Activated CD8-positive, alpha-beta memory T cell treated with anti-CD3 and anti-CD28 coated beads, Interleukin-2, amount 10 ng/mL, durations not matched to agents 7 days and 5 days (primary cell): ENCODE measurements around the gene SCD5. TPM values are rescaled to one million over a fixed set of nuclear protein-coding genes. Genes with fewer than 3 reads are reported as not detected.
"Not testable (repeated sequence)": the region's sequence is repeated elsewhere in the genome, so short reads cannot be mapped to it uniquely, and the experiment has no call there.

Experiments used
- ATAC-seq: fragments of 150-1000 bp; cut with Tn5 transposase; one replicate; pipeline ENCODE4 v1.10.0; 2021; ENCODE audit warnings: moderate library complexity
- CTCF ChIA-PET: fragments of 350-600 bp; sonication (Branson Sonifier 250); formaldehyde crosslinking; loops from one replicate; lab custom pipeline; 2021; ENCODE audit warnings: antibody characterized with exemption; lab: Charles Lee
- DNase-seq: peaks from one replicate; pipeline ENCODE4 v3.0.0-alpha.2; 2020
- H3K27ac Mint-ChIP-seq: one replicate; pipeline ENCODE4 v1.8.0; 2021; ENCODE audit warnings: mild to moderate bottlenecking, mixed read lengths
- H3K27me3 Mint-ChIP-seq: one replicate; pipeline ENCODE4 v1.8.0; 2021; ENCODE audit warnings: mixed read lengths
- H3K36me3 Mint-ChIP-seq: one replicate; pipeline ENCODE4 v1.8.0; 2021; ENCODE audit warnings: mild to moderate bottlenecking, mixed read lengths
- H3K4me1 Mint-ChIP-seq: one replicate; pipeline ENCODE4 v1.8.0; 2021; ENCODE audit warnings: mixed read lengths
- H3K4me3 Mint-ChIP-seq: one replicate; pipeline ENCODE4 v1.8.0; 2021; ENCODE audit warnings: mild to moderate bottlenecking, moderate library complexity, mixed read lengths
- H3K9me3 Mint-ChIP-seq: one replicate; pipeline ENCODE4 v1.8.0; 2022; ENCODE audit warnings: low read depth, mixed read lengths
- total RNA-seq, 2 experiments: library from RNA; stranded (reverse); gene quantifications; one replicate each; pipeline ENCODE4 v1.2.3, GENCODE V29; 2021

The SCD5 gene
- total RNA-seq = 1 to 10 TPM; 6.4 to 8.2 TPM

- peak; percentile 97 for ATAC-seq
- no peaks in the 10 kb centered on the region for H3K36me3 Mint-ChIP-seq
- no peaks in the 10 kb centered on the region for H3K9me3 Mint-ChIP-seq
- peak within 1 kb of the TSS; percentile 38 for H3K27ac Mint-ChIP-seq
- CTCF ChIA-PET = interaction anchor here (0.8 to 2.6 kb wide), 5 partner anchors 13 to 486 kb away, joined by 3 to 7 read pairs (median 4); partner anchors contain the start of gene COQ2
- peaks cover 48% of the 10 kb centered on the region for H3K27me3 Mint-ChIP-seq
- peaks cover 19% of the 10 kb centered on the region for H3K4me1 Mint-ChIP-seq
- DNase-seq = peak; percentile 88
- H3K4me3 Mint-ChIP-seq = peak within 1 kb of the TSS; percentile 77
These were observed at the start of gene SCD5 for GRCh38 chr4:82798168-82799005. Gene SCD5, minus strand, starts transcription at chr4:82798796. Its CDS starts 259 bp downstream, at chr4:82798537.

GRCh38 chr4:82842593-82842992 is 44.0 kb upstream of the SCD5 start:
- Mint-ChIP-seq H3K9me3 (no peaks in the 10 kb centered on the region), H3K4me1 (peaks cover 4% of the 10 kb centered on the region), H3K27me3 (no peaks in the 10 kb centered on the region), H3K36me3 (peaks cover 30% of the 10 kb centered on the region), H3K27ac (peak overlapping the region; percentile 14), H3K4me3 (no peak overlapping the region)
- no peak for ATAC-seq
- CTCF ChIA-PET = interaction anchor here (1.3 kb wide), 1 partner anchor 10 kb away, joined by 5 read pairs; no protein-coding TSS in a partner anchor
- DNase-seq = no peak

- Mint-ChIP-seq H3K4me1 (peaks cover 4% of the 10 kb centered on the region), H3K27ac (no peak overlapping the region), H3K9me3 (no peaks in the 10 kb centered on the region), H3K27me3 (no peaks in the 10 kb centered on the region), H3K36me3 (peaks cover 29% of the 10 kb centered on the region), H3K4me3 (no peak overlapping the region)
- ATAC-seq (no peak), DNase-seq (no peak)
- CTCF ChIA-PET = interaction anchor here (0.6 kb wide), 1 partner anchor 155 kb away, joined by 3 read pairs; no protein-coding TSS in a partner anchor
These were observed 41.0 kb upstream of the SCD5 start for GRCh38 chr4:82839624-82840023.

- H3K36me3 Mint-ChIP-seq = peaks cover 37% of the 10 kb centered on the region
- no peak for DNase-seq
- no peak for ATAC-seq
- CTCF ChIA-PET = no interaction called here
- peaks cover 2% of the 10 kb centered on the region for H3K9me3 Mint-ChIP-seq
- no peak overlapping the region for H3K4me3 Mint-ChIP-seq
- no peaks in the 10 kb centered on the region for H3K27me3 Mint-ChIP-seq
- H3K27ac Mint-ChIP-seq = no peak overlapping the region
- no peaks in the 10 kb centered on the region for H3K4me1 Mint-ChIP-seq
These were observed 35.2 kb upstream of the SCD5 start for GRCh38 chr4:82833696-82834313.

- H3K4me1 Mint-ChIP-seq, DNase-seq, H3K9me3 Mint-ChIP-seq, H3K4me3 Mint-ChIP-seq, H3K27me3 Mint-ChIP-seq, ATAC-seq, CTCF ChIA-PET, H3K27ac Mint-ChIP-seq: not testable (repeated sequence)
- peaks cover 38% of the 10 kb centered on the region for H3K36me3 Mint-ChIP-seq
These were observed 34.5 kb upstream of the SCD5 start for GRCh38 chr4:82833060-82833459.

- Mint-ChIP-seq H3K4me1 (no peaks in the 10 kb centered on the region), H3K27me3 (no peaks in the 10 kb centered on the region), H3K4me3 (no peak overlapping the region), H3K36me3 (peaks cover 43% of the 10 kb centered on the region), H3K27ac (no peak overlapping the region), H3K9me3 (no peaks in the 10 kb centered on the region)
- CTCF ChIA-PET = interaction anchor here (0.9 kb wide), 2 partner anchors 27 to 135 kb away, joined by 3 read pairs; partner anchors contain the start of gene SCD5
- DNase-seq = no peak
- no peak for ATAC-seq
These were observed 26.8 kb upstream of the SCD5 start for GRCh38 chr4:82825425-82825824.

- no peak for DNase-seq
- H3K27ac Mint-ChIP-seq = no peak overlapping the region
- no peaks in the 10 kb centered on the region for H3K9me3 Mint-ChIP-seq
- no peak for ATAC-seq
- peaks cover 7% of the 10 kb centered on the region for H3K4me1 Mint-ChIP-seq
- peaks cover 48% of the 10 kb centered on the region for H3K36me3 Mint-ChIP-seq
- H3K4me3 Mint-ChIP-seq = no peak overlapping the region
- no peaks in the 10 kb centered on the region for H3K27me3 Mint-ChIP-seq
- CTCF ChIA-PET = no interaction called here
These were observed 24.5 kb upstream of the SCD5 start for GRCh38 chr4:82823062-82823461.

- Mint-ChIP-seq H3K4me1 (peaks cover 7% of the 10 kb centered on the region), H3K9me3 (no peaks in the 10 kb centered on the region), H3K36me3 (peaks cover 41% of the 10 kb centered on the region), H3K4me3 (no peak overlapping the region), H3K27me3 (no peaks in the 10 kb centered on the region), H3K27ac (no peak overlapping the region)
- DNase-seq (no peak), ATAC-seq (no peak)
- CTCF ChIA-PET = no interaction called here
These were observed 22.1 kb upstream of the SCD5 start for GRCh38 chr4:82820689-82821088.

- Mint-ChIP-seq H3K4me3 (no peak overlapping the region), H3K36me3 (peaks cover 31% of the 10 kb centered on the region), H3K9me3 (no peaks in the 10 kb centered on the region), H3K27me3 (no peaks in the 10 kb centered on the region), H3K27ac (peak overlapping the region; percentile 18), H3K4me1 (peaks cover 7% of the 10 kb centered on the region)
- DNase-seq (no peak), ATAC-seq (no peak)
- CTCF ChIA-PET = no interaction called here
These were observed 20.4 kb upstream of the SCD5 start for GRCh38 chr4:82818664-82819662.

GRCh38 chr4:82816874-82817273 is 18.3 kb upstream of the SCD5 start:
- H3K27me3 Mint-ChIP-seq, H3K4me1 Mint-ChIP-seq, ATAC-seq, CTCF ChIA-PET, H3K9me3 Mint-ChIP-seq, H3K27ac Mint-ChIP-seq, H3K4me3 Mint-ChIP-seq, DNase-seq: not testable (repeated sequence)
- peaks cover 16% of the 10 kb centered on the region for H3K36me3 Mint-ChIP-seq

GRCh38 chr4:82814034-82814433 is 15.4 kb upstream of the SCD5 start:
- CTCF ChIA-PET = no interaction called here
- Mint-ChIP-seq H3K4me1 (peaks cover 6% of the 10 kb centered on the region), H3K9me3 (no peaks in the 10 kb centered on the region), H3K27me3 (no peaks in the 10 kb centered on the region), H3K4me3 (no peak overlapping the region), H3K27ac (no peak overlapping the region), H3K36me3 (peaks cover 3% of the 10 kb centered on the region)
- no peak for DNase-seq
- ATAC-seq = no peak

- peaks cover 7% of the 10 kb centered on the region for H3K27me3 Mint-ChIP-seq
- DNase-seq (no peak), ATAC-seq (no peak)
- no peaks in the 10 kb centered on the region for H3K36me3 Mint-ChIP-seq
- CTCF ChIA-PET = interaction anchor here (2.3 kb wide), 1 partner anchor 12 kb away, joined by 7 read pairs; the partner anchor contains the start of gene SCD5
- H3K9me3 Mint-ChIP-seq = no peaks in the 10 kb centered on the region
- H3K27ac Mint-ChIP-seq = no peak overlapping the region
- H3K4me3 Mint-ChIP-seq = no peak overlapping the region
- H3K4me1 Mint-ChIP-seq = no peaks in the 10 kb centered on the region
These were observed 13.3 kb upstream of the SCD5 start for GRCh38 chr4:82811838-82812341.
